Tibial artery (tissue), 4 donors: ENCODE measurements around the gene B3GALT5.
"Not testable (repeated sequence)": the region's sequence is repeated elsewhere in the genome, so short reads cannot be mapped to it uniquely, and the experiment has no call there.

Experiments
- DNase-seq, 2 donors: peaks; one replicate each; pipeline ENCODE4 v3.0.0-alpha.2; 2019
- H3K27ac ChIP-seq, 2 donors: fragments of 200-600 bp; sonication (generic) in 1 of 2; 1 replicate in 1 of 2; 2 replicates in 1 of 2; pipeline ENCODE4 v1.5.1; 2018 to 2019; ENCODE audit warnings: mild to moderate bottlenecking in 1 of 2
- H3K27me3 ChIP-seq, 2 donors: fragments of 200-600 bp; sonication (generic) in 1 of 2; one replicate each; pipeline versions ENCODE4 v1.5.1 to v1.6.0; 2016 to 2019
- H3K36me3 ChIP-seq, 3 donors: fragments of 200-600 bp; sonication (generic) in 2 of 3; one replicate each; pipeline ENCODE4 v1.5.1; 2016 to 2019; ENCODE audit warnings: mild to moderate bottlenecking in 2 of 3
- H3K4me1 ChIP-seq, 4 donors: fragments of 200-600 bp; sonication (generic) in 2 of 4; 1 replicate in 3 of 4; 2 replicates in 1 of 4; pipeline ENCODE4 v1.5.1; 2016 to 2019
- H3K4me3 ChIP-seq, 2 donors: fragments of 200-600 bp; sonication (generic) in 1 of 2; 1 replicate in 1 of 2; 2 replicates in 1 of 2; pipeline ENCODE4 v1.5.1; 2018 to 2019; ENCODE audit warnings: mild to moderate bottlenecking in 2 of 2
- H3K9me3 ChIP-seq, 3 donors: fragments of 200-600 bp; sonication (generic) in 1 of 3; one replicate each; pipeline ENCODE4 v1.5.1; 2016 to 2019
- CTCF ChIP-seq, 2 experiments: fragments of 200-600 bp in 1 of 2; fragments of 450-650 bp in 1 of 2; IDR thresholded peaks; one replicate each; pipeline ENCODE4 v1.5.1; 2017 to 2019; ENCODE audit warnings: antibody characterized with exemption in 2 of 2, mild to moderate bottlenecking in 1 of 2, moderate library complexity in 1 of 2
- intact Hi-C: fragments of 100-400 bp; cut with DNase I; formaldehyde crosslinking; loops from one replicate; pipeline ENCODE4 v1.15.0; 2023; ENCODE audit warnings: low total_unique reads

B3GALT5 gene

GRCh38 chr21:39685991-39686390, 73.3 kb downstream of the B3GALT5 start:
- intact Hi-C loops, result no loop called here
- H3K27ac ChIP-seq, result no peak overlapping the region
- no peak overlapping the region for H3K4me3 ChIP-seq
- TF ChIP-seq CTCF (IDR thresholded peaks at IDR 0.05), result no peak
- no peaks in the 10 kb centered on the region for H3K27me3 ChIP-seq
- no peaks in the 10 kb centered on the region for H3K36me3 ChIP-seq
- H3K9me3 ChIP-seq, result no peaks in the 10 kb centered on the region
- no peak for DNase-seq
- H3K4me1 ChIP-seq, result no peaks in the 10 kb centered on the region

DNA sequence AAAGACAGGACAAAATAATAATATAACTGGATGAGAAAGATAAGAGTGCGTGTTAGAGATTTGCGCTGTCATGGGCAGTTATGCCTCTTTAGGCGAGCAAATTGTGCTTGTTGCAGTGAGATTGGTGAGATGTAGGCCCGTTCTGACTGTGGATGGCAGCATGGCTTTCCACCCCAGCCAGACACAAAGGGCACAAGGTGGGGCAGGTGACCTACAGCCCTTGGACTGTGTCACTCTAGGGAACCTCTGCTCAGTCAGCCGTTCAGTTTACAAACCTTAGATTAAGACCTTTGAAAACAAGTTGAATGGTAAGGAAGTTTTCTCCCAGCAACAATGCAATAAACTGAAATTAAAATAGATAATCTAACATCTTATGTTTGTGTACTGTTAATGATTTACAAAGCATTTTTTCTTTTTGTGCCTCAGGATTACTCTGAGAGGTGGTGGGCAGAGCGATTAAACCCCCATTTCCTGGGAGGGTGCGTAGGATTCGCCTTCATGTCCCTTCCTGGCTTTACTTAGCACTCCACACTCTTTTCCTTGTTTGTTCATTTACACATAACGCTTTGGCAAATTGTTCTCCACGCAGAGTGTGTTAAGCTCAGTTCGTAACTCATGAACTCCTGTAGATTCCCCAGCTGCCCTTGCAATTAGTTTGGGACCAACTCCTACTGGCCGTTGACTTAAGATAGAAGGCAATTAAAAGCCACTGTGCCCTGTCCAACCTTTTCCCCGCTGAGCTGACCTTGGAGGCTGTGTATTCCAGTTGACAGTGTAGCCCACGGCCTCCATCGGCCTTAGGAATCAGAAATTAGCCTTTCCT, 74.1 kb downstream of the B3GALT5 start:
- Histone ChIP-seq H3K27ac (no peak overlapping the region), H3K36me3 (no peaks in the 10 kb centered on the region), H3K27me3 (no peaks in the 10 kb centered on the region), H3K4me1 (no peaks in the 10 kb centered on the region), H3K9me3 (no peaks in the 10 kb centered on the region), H3K4me3 (no peak overlapping the region)
- intact Hi-C loops, result no loop called here
- no peak for DNase-seq
- TF ChIP-seq CTCF (IDR thresholded peaks at IDR 0.05), result no peak

DNA sequence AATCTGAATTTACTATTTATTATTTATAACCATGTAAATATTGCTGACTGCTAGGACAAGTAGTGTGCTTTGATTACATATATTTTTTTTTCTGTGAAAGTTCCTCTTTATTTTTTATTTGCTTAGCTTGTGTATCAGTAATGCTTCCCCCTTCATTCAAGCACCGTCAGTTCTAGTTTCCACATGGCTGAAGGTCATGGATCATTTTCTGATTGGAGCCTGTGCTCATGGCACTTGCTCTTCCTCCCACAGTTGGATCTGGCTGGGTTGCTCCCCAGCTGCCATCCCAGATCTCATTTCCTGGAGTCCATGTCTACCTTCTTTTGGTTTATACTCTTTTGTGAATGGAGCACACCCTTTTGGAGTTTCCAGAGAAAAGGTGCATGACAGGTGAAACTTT, 75.3 kb downstream of the B3GALT5 start:
- no peaks in the 10 kb centered on the region for H3K27me3 ChIP-seq
- intact Hi-C loops, result no loop called here
- no peak for DNase-seq
- H3K36me3 ChIP-seq, result no peaks in the 10 kb centered on the region
- no peak overlapping the region for H3K27ac ChIP-seq
- no peaks in the 10 kb centered on the region for H3K9me3 ChIP-seq
- TF ChIP-seq CTCF (IDR thresholded peaks at IDR 0.05), result no peak
- H3K4me1 ChIP-seq, result no peaks in the 10 kb centered on the region
- no peak overlapping the region for H3K4me3 ChIP-seq

- H3K27ac ChIP-seq, H3K4me1 ChIP-seq, H3K36me3 ChIP-seq, DNase-seq, H3K9me3 ChIP-seq, intact Hi-C loops, H3K27me3 ChIP-seq, H3K4me3 ChIP-seq: not testable (repeated sequence)
These were observed 77.1 kb downstream of the B3GALT5 start for GRCh38 chr21:39689860-39690259.

GRCh38 chr21:39690454-39690853, 77.7 kb downstream of the B3GALT5 start:
- H3K27ac ChIP-seq, result no peak overlapping the region
- H3K4me3 ChIP-seq, result no peak overlapping the region
- H3K4me1 ChIP-seq, result no peaks in the 10 kb centered on the region
- no peaks in the 10 kb centered on the region for H3K27me3 ChIP-seq
- no peak for DNase-seq
- H3K9me3 ChIP-seq, result no peaks in the 10 kb centered on the region
- intact Hi-C loops, result no loop called here
- TF ChIP-seq CTCF (IDR thresholded peaks at IDR 0.05), result no peak
- no peaks in the 10 kb centered on the region for H3K36me3 ChIP-seq

- Histone ChIP-seq H3K27me3 (no peaks in the 10 kb centered on the region), H3K27ac (no peak overlapping the region), H3K9me3 (no peaks in the 10 kb centered on the region), H3K36me3 (no peaks in the 10 kb centered on the region), H3K4me1 (no peaks in the 10 kb centered on the region), H3K4me3 (no peak overlapping the region)
- TF ChIP-seq CTCF (IDR thresholded peaks at IDR 0.05), result no peak
- intact Hi-C loops, result no loop called here
- DNase-seq, result no peak
These were observed 82.0 kb downstream of the B3GALT5 start for GRCh38 chr21:39694750-39695149.
